ENCODE results near the gene PAPPA2.
"Not testable (repeated sequence)": the region's sequence is repeated elsewhere in the genome, so short reads cannot be mapped to it uniquely, and the experiment has no call there.

Gene PAPPA2

DNA sequence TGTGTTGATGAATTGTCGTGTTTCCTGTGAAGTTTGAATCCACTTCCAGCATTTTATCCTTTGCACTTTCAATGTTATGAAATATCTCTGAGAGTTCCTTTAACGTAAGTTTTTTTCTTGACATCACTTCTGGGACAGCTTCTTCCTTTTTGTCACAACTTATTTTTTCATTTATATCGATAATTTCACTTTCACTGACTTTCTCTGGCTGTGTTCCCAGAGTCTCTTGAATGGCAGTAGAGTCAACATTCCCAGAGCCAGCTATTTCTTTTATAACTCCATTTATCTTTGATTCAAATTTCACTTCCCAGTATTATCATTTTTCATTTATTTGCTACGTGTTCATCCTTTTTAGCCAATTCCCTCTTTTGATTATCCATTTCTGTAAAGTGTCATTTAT lies 256.5 kb downstream of the PAPPA2 start:
- no peaks in the 10 kb centered on the region for H3K27me3 ChIP-seq (ENCODE audit: low read depth)
- no peaks in the 10 kb centered on the region for H3K9me3 ChIP-seq
- no peaks in the 10 kb centered on the region for H3K36me3 ChIP-seq (replicated peaks)
- H3K4me3 ChIP-seq: no peak overlapping the region
- no peaks in the 10 kb centered on the region for H3K4me1 ChIP-seq
- DNase-seq (ENCODE audit: low spot score in 2 of 2): no peak
- in situ Hi-C loops (cut with MboI; ENCODE audit: low sequenced_read_pairs): no loop called here

- in situ Hi-C loops (cut with MboI; ENCODE audit: low sequenced_read_pairs): no loop called here
- Histone ChIP-seq H3K36me3 (replicated peaks) (no peaks in the 10 kb centered on the region), H3K4me1 (no peaks in the 10 kb centered on the region), H3K4me3 (no peak overlapping the region), H3K9me3 (no peaks in the 10 kb centered on the region), H3K27me3 (ENCODE audit: low read depth) (no peaks in the 10 kb centered on the region)
- no peak for DNase-seq (ENCODE audit: low spot score in 2 of 2)
Measured at GRCh38 chr1:176720838-176721237, 257.9 kb downstream of the PAPPA2 start.

- Histone ChIP-seq H3K4me1 (no peaks in the 10 kb centered on the region), H3K27me3 (ENCODE audit: low read depth) (no peaks in the 10 kb centered on the region), H3K36me3 (replicated peaks) (no peaks in the 10 kb centered on the region), H3K4me3 (no peak overlapping the region), H3K9me3 (no peaks in the 10 kb centered on the region)
- in situ Hi-C loops (cut with MboI; ENCODE audit: low sequenced_read_pairs): no loop called here
- no peak for DNase-seq (ENCODE audit: low spot score in 2 of 2)
Measured at GRCh38 chr1:176733661-176734060, 270.7 kb downstream of the PAPPA2 start.

- DNase-seq (ENCODE audit: low spot score in 2 of 2): no peak
- in situ Hi-C loops (cut with MboI; ENCODE audit: low sequenced_read_pairs): no loop called here
- Histone ChIP-seq H3K36me3 (replicated peaks) (no peaks in the 10 kb centered on the region), H3K4me1 (no peaks in the 10 kb centered on the region), H3K4me3 (no peak overlapping the region), H3K27me3 (ENCODE audit: low read depth) (no peaks in the 10 kb centered on the region), H3K9me3 (no peaks in the 10 kb centered on the region)
Measured at GRCh38 chr1:176735201-176735600, 272.2 kb downstream of the PAPPA2 start.

- Histone ChIP-seq H3K9me3 (no peaks in the 10 kb centered on the region), H3K27me3 (ENCODE audit: low read depth) (no peaks in the 10 kb centered on the region), H3K4me3 (no peak overlapping the region), H3K4me1 (no peaks in the 10 kb centered on the region), H3K36me3 (replicated peaks) (no peaks in the 10 kb centered on the region)
- in situ Hi-C loops (cut with MboI; ENCODE audit: low sequenced_read_pairs): no loop called here
- no peak for DNase-seq (ENCODE audit: low spot score in 2 of 2)
Measured at GRCh38 chr1:176736015-176736414, 273.0 kb downstream of the PAPPA2 start.

DNA sequence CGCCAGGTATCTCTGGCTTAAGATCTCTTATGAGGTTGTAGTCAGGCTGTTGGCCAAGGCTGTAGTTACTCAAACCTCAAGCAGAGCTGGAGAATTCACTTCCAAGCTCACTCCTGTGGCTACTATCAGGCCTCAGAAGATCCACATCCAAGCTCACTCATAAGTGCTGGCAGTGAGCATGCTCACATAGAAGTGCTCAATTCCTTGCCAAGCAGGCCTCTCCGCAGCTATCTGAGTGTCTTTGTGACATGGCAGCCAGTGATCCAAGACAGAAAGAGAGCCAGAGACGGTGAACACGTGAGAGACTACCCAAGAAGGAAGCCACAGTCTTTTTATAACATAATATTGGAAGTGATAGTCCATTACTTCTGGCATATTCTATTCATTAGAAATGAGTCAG lies 278.2 kb downstream of the PAPPA2 start:
- in situ Hi-C loops (cut with MboI; ENCODE audit: low sequenced_read_pairs): no loop called here

GRCh38 chr1:176742322-176742721 lies 279.3 kb downstream of the PAPPA2 start:
- no peak for DNase-seq (ENCODE audit: low spot score in 2 of 2)
- in situ Hi-C loops (cut with MboI; ENCODE audit: low sequenced_read_pairs): no loop called here
- no peak overlapping the region for H3K4me3 ChIP-seq
- no peaks in the 10 kb centered on the region for H3K9me3 ChIP-seq
- H3K4me1 ChIP-seq: no peaks in the 10 kb centered on the region
- no peaks in the 10 kb centered on the region for H3K27me3 ChIP-seq (ENCODE audit: low read depth)
- no peaks in the 10 kb centered on the region for H3K36me3 ChIP-seq (replicated peaks)

More for the DNA sequence above, 278.2 kb downstream of the PAPPA2 start:
- DNase-seq (ENCODE audit: low spot score in 2 of 2): no peak
- Histone ChIP-seq H3K4me3 (no peak overlapping the region), H3K4me1 (no peaks in the 10 kb centered on the region), H3K27me3 (ENCODE audit: low read depth) (no peaks in the 10 kb centered on the region), H3K36me3 (replicated peaks) (no peaks in the 10 kb centered on the region), H3K9me3 (no peaks in the 10 kb centered on the region)

DNA sequence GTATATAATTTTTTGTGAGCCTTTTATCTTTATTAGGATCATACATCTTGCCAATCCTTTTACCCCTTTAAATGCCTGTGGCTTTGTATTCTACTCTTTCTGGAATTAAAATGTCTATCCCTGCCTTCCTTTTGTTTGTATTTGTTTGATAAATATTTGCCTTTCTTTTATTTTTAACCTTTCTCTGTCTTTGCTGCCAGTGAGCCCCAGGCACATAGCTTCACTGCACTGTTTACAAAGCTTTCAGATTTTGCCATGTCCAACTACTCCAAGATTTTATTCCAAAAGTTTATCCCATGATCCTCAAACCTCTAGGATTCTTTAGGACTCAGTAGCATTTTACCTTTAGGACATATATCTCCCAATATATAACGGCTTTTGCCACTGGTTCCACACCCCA lies 281.2 kb downstream of the PAPPA2 start:
- no peak for DNase-seq (ENCODE audit: low spot score in 2 of 2)
- in situ Hi-C loops (cut with MboI; ENCODE audit: low sequenced_read_pairs): no loop called here
- Histone ChIP-seq H3K36me3 (replicated peaks) (no peaks in the 10 kb centered on the region), H3K4me3 (no peak overlapping the region), H3K9me3 (no peaks in the 10 kb centered on the region), H3K4me1 (no peaks in the 10 kb centered on the region), H3K27me3 (ENCODE audit: low read depth) (no peaks in the 10 kb centered on the region)

GRCh38 chr1:176745945-176746344 lies 283.0 kb downstream of the PAPPA2 start:
- Histone ChIP-seq H3K27me3 (ENCODE audit: low read depth) (no peaks in the 10 kb centered on the region), H3K9me3 (no peaks in the 10 kb centered on the region), H3K4me3 (no peak overlapping the region), H3K36me3 (replicated peaks) (no peaks in the 10 kb centered on the region), H3K4me1 (no peaks in the 10 kb centered on the region)
- no peak for DNase-seq (ENCODE audit: low spot score in 2 of 2)
- in situ Hi-C loops (cut with MboI; ENCODE audit: low sequenced_read_pairs): no loop called here

DNA sequence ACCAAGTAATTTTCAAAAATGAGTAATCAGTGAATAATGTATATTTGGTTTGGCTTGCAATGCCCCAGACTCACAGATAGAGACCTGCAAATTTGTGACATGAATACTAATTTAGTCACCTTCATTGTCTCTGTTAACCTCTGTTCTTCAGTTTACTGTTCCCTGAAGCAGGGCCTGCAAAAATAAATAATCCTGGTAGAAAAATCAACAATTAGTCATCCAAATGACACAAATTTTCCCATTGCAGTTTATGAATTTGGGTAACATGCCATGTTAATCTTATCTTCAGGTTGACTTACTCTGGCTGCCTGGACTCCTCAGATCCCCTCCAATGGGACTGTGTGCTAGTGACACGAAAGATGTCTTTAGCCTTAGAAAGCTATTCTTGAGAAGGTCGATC lies 289.5 kb downstream of the PAPPA2 start:
- no peaks in the 10 kb centered on the region for H3K4me1 ChIP-seq
- no peaks in the 10 kb centered on the region for H3K27me3 ChIP-seq (ENCODE audit: low read depth)
- no peaks in the 10 kb centered on the region for H3K9me3 ChIP-seq
- in situ Hi-C loops (cut with MboI; ENCODE audit: low sequenced_read_pairs): no loop called here
- no peak for DNase-seq (ENCODE audit: low spot score in 2 of 2)
- no peak overlapping the region for H3K4me3 ChIP-seq
- no peaks in the 10 kb centered on the region for H3K36me3 ChIP-seq (replicated peaks)

DNA sequence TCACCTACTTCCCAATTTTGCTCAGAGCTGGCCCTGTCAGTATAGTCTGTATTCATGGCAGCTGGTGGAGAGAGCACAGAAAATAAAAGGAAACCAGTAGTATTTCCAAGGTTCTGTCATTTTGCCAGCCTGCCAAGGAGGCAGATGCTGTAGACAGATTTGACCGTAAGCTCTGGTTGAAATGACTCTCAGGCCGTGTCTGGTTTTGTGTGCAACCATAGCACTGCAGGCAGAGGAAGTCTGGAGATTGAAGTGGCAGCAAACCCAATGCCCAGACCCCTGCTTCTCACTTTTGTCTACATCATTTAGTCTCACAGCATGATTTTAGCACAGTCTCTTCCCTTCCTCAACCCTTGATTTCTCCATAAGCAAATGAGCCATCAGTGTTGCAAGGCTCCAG lies 291.7 kb downstream of the PAPPA2 start:
- DNase-seq (ENCODE audit: low spot score in 2 of 2): no peak
- in situ Hi-C loops (cut with MboI; ENCODE audit: low sequenced_read_pairs): no loop called here

GRCh38 chr1:176756817-176757216 lies 293.8 kb downstream of the PAPPA2 start:
- DNase-seq (ENCODE audit: low spot score in 2 of 2); H3K4me1 ChIP-seq; H3K36me3 ChIP-seq (replicated peaks); H3K27me3 ChIP-seq (ENCODE audit: low read depth); in situ Hi-C loops (cut with MboI; ENCODE audit: low sequenced_read_pairs); H3K4me3 ChIP-seq; H3K9me3 ChIP-seq: not testable (repeated sequence)

More for the DNA sequence above, 291.7 kb downstream of the PAPPA2 start:
- Histone ChIP-seq H3K36me3 (replicated peaks) (no peaks in the 10 kb centered on the region), H3K4me1 (no peaks in the 10 kb centered on the region), H3K4me3 (no peak overlapping the region), H3K9me3 (no peaks in the 10 kb centered on the region), H3K27me3 (ENCODE audit: low read depth) (no peaks in the 10 kb centered on the region)

DNA sequence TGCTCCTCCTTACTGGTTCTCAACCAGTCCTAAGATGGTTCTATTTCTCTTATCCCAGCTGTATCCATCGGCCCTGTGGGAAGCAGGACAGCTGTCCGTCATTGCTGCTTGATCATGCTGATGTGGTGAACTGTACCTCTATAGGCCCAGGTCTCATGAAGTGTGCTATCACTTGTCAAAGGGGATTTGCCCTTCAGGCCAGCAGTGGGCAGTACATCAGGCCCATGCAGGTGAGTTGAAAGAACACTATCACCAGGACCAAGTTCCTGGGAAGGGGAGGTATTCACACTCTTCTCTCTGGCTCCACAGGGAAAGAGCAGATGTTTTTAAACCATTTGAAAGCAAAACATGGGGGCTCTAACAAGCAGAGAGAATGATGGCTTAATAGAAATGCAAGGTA lies 302.6 kb downstream of the PAPPA2 start:
- H3K27me3 ChIP-seq (ENCODE audit: low read depth): no peaks in the 10 kb centered on the region
- H3K4me1 ChIP-seq: no peaks in the 10 kb centered on the region
- no peak for DNase-seq (ENCODE audit: low spot score in 2 of 2)
- no peaks in the 10 kb centered on the region for H3K36me3 ChIP-seq (replicated peaks)
- in situ Hi-C loops (cut with MboI; ENCODE audit: low sequenced_read_pairs): no loop called here
- no peaks in the 10 kb centered on the region for H3K9me3 ChIP-seq
- H3K4me3 ChIP-seq: no peak overlapping the region

- Histone ChIP-seq H3K4me3 (no peak overlapping the region), H3K9me3 (no peaks in the 10 kb centered on the region), H3K36me3 (replicated peaks) (no peaks in the 10 kb centered on the region), H3K27me3 (ENCODE audit: low read depth) (no peaks in the 10 kb centered on the region), H3K4me1 (no peaks in the 10 kb centered on the region)
- no peak for DNase-seq (ENCODE audit: low spot score in 2 of 2)
- in situ Hi-C loops (cut with MboI; ENCODE audit: low sequenced_read_pairs): no loop called here
Measured at GRCh38 chr1:176766779-176767178, 303.8 kb downstream of the PAPPA2 start.

DNA sequence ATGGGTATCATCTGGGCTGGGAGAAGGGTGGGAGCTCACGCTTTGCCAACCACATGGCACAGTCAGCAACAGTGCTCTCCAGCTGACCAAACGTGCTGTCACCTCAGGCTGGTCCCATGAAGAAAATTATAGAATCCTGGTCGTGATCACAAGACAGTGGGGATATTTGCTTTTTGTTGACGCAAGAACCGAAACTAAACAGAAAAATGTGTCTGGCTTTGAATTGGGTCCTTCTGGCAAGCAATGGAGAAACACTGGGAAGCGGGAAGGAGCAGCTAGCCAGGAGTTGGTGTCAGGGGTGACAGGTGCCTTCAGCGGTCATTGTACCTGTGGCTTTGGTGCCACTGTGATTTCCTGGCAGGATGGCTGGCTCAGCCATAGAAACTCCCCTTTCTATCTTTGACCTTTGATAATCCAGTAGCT lies 304.8 kb downstream of the PAPPA2 start:
- in situ Hi-C loops (cut with MboI; ENCODE audit: low sequenced_read_pairs): no loop called here
- H3K36me3 ChIP-seq (replicated peaks): no peaks in the 10 kb centered on the region

More for the DNA sequence above, 304.8 kb downstream of the PAPPA2 start:
- Histone ChIP-seq H3K27me3 (ENCODE audit: low read depth) (no peaks in the 10 kb centered on the region), H3K4me3 (no peak overlapping the region), H3K4me1 (no peaks in the 10 kb centered on the region), H3K9me3 (no peaks in the 10 kb centered on the region)
- no peak for DNase-seq (ENCODE audit: low spot score in 2 of 2)
